Keratinocyte (primary cell): ENCODE results near the gene AGRN. TPM values are rescaled to one million over a fixed set of nuclear protein-coding genes. Genes with fewer than 3 reads are reported as not detected.

Experiments used
- DNase-seq: peaks from one replicate; pipeline ENCODE4 v3.0.0-alpha.2; 2011; ENCODE audit warnings: low read depth, missing footprints, low spot score
- FAIRE-seq: peaks from 2 replicates; lab custom pipeline; 2011; peaks lifted over from hg19 to GRCh38; lab: Jason Lieb, UNC
- H2AFZ ChIP-seq: 2 replicates; pipeline ENCODE4 v1.6.0; 2012; ENCODE audit warnings: low read length, control low read depth, inconsistent platforms; ENCODE audit not compliant: control insufficient read depth
- H3K27ac ChIP-seq: 2 replicates; pipeline ENCODE4 v1.5.1; 2011; ENCODE audit warnings: low read length; ENCODE audit not compliant: control insufficient read depth, insufficient read depth
- H3K27me3 ChIP-seq: 3 replicates; pipeline ENCODE4 v1.6.0; 2011; ENCODE audit warnings: low read length; ENCODE audit not compliant: control insufficient read depth, insufficient read depth; ENCODE audit errors: extremely low read depth
- H3K36me3 ChIP-seq, 2 experiments: 2 replicates in 1 of 2; 3 replicates in 1 of 2; pipeline ENCODE4 v1.5.1; 2011; ENCODE audit warnings: low read length in 2 of 2, mild to moderate bottlenecking in 1 of 2; ENCODE audit not compliant: control insufficient read depth in 2 of 2, insufficient read depth in 2 of 2; ENCODE audit errors: extremely low read depth in 1 of 2
- H3K4me1 ChIP-seq: 3 replicates; pipeline ENCODE4 v1.5.1; 2011; ENCODE audit warnings: low read length; ENCODE audit not compliant: control insufficient read depth, insufficient read depth; ENCODE audit errors: extremely low read depth
- H3K4me2 ChIP-seq: 3 replicates; pipeline ENCODE4 v1.6.0; 2011; ENCODE audit warnings: low read depth, low read length; ENCODE audit not compliant: control insufficient read depth, insufficient read depth; ENCODE audit errors: extremely low read depth
- H3K4me3 ChIP-seq, 3 experiments: fragments of 200-600 bp in 1 of 3; sonication (generic) in 1 of 3; 2 replicates in 2 of 3; 3 replicates in 1 of 3; pipeline ENCODE4 v1.5.1; 2011 to 2016; ENCODE audit warnings: low read length in 3 of 3, mild to moderate bottlenecking in 3 of 3, control low read depth in 2 of 3, inconsistent platforms in 1 of 3, low read depth in 1 of 3, mixed read lengths in 1 of 3, mixed run types in 1 of 3, moderate library complexity in 1 of 3; ENCODE audit not compliant: control insufficient read depth in 2 of 3, insufficient read depth in 2 of 3; ENCODE audit errors: extremely low read depth in 1 of 3
- H3K79me2 ChIP-seq: 2 replicates; pipeline ENCODE4 v1.6.0; 2012; ENCODE audit warnings: low read length; ENCODE audit not compliant: control insufficient read depth, insufficient read depth
- H3K9ac ChIP-seq: 3 replicates; pipeline ENCODE4 v1.6.0; 2011; ENCODE audit warnings: low read length; ENCODE audit not compliant: control insufficient read depth, insufficient read depth; ENCODE audit errors: extremely low read depth
- H3K9me1 ChIP-seq: 3 replicates; pipeline ENCODE4 v1.6.0; 2011; ENCODE audit warnings: low read length; ENCODE audit not compliant: control insufficient read depth, insufficient read depth; ENCODE audit errors: extremely low read depth
- H3K9me3 ChIP-seq: 2 replicates; pipeline ENCODE4 v1.5.1; 2012; ENCODE audit warnings: low read depth, low read length; ENCODE audit not compliant: control insufficient read depth
- H4K20me1 ChIP-seq: 3 replicates; pipeline ENCODE4 v1.6.0; 2011; ENCODE audit warnings: low read length; ENCODE audit not compliant: control insufficient read depth, insufficient read depth; ENCODE audit errors: extremely low read depth
- CTCF ChIP-seq, 3 experiments: IDR thresholded peaks in 1 of 3; conservative IDR thresholded peaks in 1 of 3; optimal IDR thresholded peaks in 1 of 3; 2 replicates in 2 of 3; 3 replicates in 1 of 3; pipeline versions ENCODE3 to v1.5.1; 2011; ENCODE audit warnings: low read length in 3 of 3, mild to moderate bottlenecking in 3 of 3, moderate library complexity in 2 of 3, control low read depth in 1 of 3, inconsistent platforms in 1 of 3; ENCODE audit not compliant: insufficient read depth in 2 of 3; ENCODE audit errors: extremely low read depth in 1 of 3
- EZH2 ChIP-seq: IDR thresholded peaks from one replicate; pipeline ENCODE4 v1.6.1; 2012; ENCODE audit warnings: inconsistent platforms, mild to moderate bottlenecking, low read length, moderate library complexity
- dilution Hi-C: fragments of 300-500 bp; cut with MboI; formaldehyde crosslinking; loops from one replicate; pipeline ENCODE4 v1.7.0; 2020; ENCODE audit warnings: low sequenced_read_pairs; ENCODE audit not compliant: extremely low pct_ligation_motif_present
- polyA plus RNA-seq, 5 experiments: library from polyadenylated mRNA; depleted of rRNA in 3 of 5; stranded (reverse) in 3 of 5; stranded (forward) in 1 of 5; unstranded in 1 of 5; fragments of >200 nt; gene quantifications; 1 replicate in 1 of 5; 2 replicates in 3 of 5; 3 replicates in 1 of 5; pipeline versions ENCODE4 v1.2.1 to v1.2.3, GENCODE V29; 2011 to 2012; ENCODE audit warnings: missing spikeins in 2 of 5, low read depth in 1 of 5, low replicate concordance in 1 of 5

Gene AGRN
- polyA plus RNA-seq, 1 donor (not counting 4 experiments of a cell fraction or from before 2014, with no cell fraction given) = 72.4 TPM

GRCh38 chr1:1039145-1039910, 19.4 kb downstream of the AGRN start:
- H3K27me3 ChIP-seq = no peaks in the 10 kb centered on the region
- dilution Hi-C loops = no loop called here
- H4K20me1 ChIP-seq = peaks cover 69% of the 10 kb centered on the region
- peaks cover 64% of the 10 kb centered on the region for H3K79me2 ChIP-seq
- H3K4me3 ChIP-seq = no peak overlapping the region
- no peak overlapping the region for H2AFZ ChIP-seq
- FAIRE-seq = no peak
- H3K27ac ChIP-seq = no peak overlapping the region
- peak overlapping the region; percentile 16 for H3K4me2 ChIP-seq
- peaks cover 14% of the 10 kb centered on the region for H3K4me1 ChIP-seq
- peaks cover 37 to 55% of the 10 kb centered on the region in 2 experiments for H3K36me3 ChIP-seq
- H3K9me3 ChIP-seq = no peaks in the 10 kb centered on the region
- DNase-seq = no peak
- no peak overlapping the region for H3K9ac ChIP-seq
- H3K9me1 ChIP-seq = peaks cover 8% of the 10 kb centered on the region
- no peak for TF ChIP-seq CTCF (optimal IDR thresholded peaks at IDR 0.05 in 1 of 3, IDR thresholded peaks at IDR 0.05 in 1 of 3, conservative IDR thresholded peaks at IDR 0.05 in 1 of 3; ENCODE audit: extremely low read depth in 1 of 3, insufficient read depth in 2 of 3, low read length in 3 of 3)
- TF ChIP-seq EZH2 = no peak

- Histone ChIP-seq H2AFZ (no peak overlapping the region), H3K9me1 (peaks cover 8% of the 10 kb centered on the region), H3K27ac (no peak overlapping the region), H3K4me1 (peaks cover 14% of the 10 kb centered on the region), H3K4me2 (peak overlapping the region; percentile 16), H3K9me3 (no peaks in the 10 kb centered on the region), H3K36me3 (peaks cover 39 to 59% of the 10 kb centered on the region in 2 experiments), H3K79me2 (peaks cover 62% of the 10 kb centered on the region), H3K27me3 (no peaks in the 10 kb centered on the region), H4K20me1 (peaks cover 67% of the 10 kb centered on the region), H3K4me3 (peak overlapping the region in 1 of 3 experiments; percentile 27), H3K9ac (no peak overlapping the region)
- TF ChIP-seq EZH2 (no peak), CTCF (optimal IDR thresholded peaks at IDR 0.05 in 1 of 3, IDR thresholded peaks at IDR 0.05 in 1 of 3, conservative IDR thresholded peaks at IDR 0.05 in 1 of 3; ENCODE audit: extremely low read depth in 1 of 3, insufficient read depth in 2 of 3, low read length in 3 of 3) (peak in 2 of 3 experiments; percentile 35 to 63)
- FAIRE-seq (no peak), DNase-seq (peak; percentile 74)
- dilution Hi-C loops = no loop called here
These were observed 20.4 kb downstream of the AGRN start for GRCh38 chr1:1040004-1040991.
